GM21390 (cell line): ENCODE data around the gene RELN.
"Not testable (repeated sequence)": the region's sequence is repeated elsewhere in the genome, so short reads cannot be mapped to it uniquely, and the experiment has no call there.

Experiments used
- ATAC-seq: cut with Tn5 transposase; IDR thresholded peaks from one replicate; pipeline ENCODE4 v1.9.1; 2021; ENCODE audit not compliant: unreplicated experiment

Gene RELN

DNA sequence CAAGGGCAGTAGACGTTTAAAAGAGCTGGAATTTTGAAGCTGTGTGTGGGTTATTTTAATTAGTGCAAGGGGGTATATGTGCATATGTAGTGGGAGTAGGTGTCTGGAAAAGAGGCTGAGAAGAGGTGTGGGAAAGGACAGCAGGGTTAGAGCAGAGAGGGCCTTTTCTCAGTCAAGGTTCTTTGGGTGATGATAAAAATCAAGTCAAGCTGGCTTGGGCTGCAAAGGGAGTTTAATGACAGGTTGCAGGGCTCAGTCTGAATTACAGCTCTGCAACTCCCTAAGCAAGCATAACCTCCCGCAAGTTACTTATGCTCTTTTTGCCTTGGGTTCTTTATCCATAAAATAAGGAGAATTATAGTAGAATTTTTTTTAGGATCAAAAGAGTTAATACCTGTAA is 83.5 kb downstream of the RELN start:
- ATAC-seq: no peak

DNA sequence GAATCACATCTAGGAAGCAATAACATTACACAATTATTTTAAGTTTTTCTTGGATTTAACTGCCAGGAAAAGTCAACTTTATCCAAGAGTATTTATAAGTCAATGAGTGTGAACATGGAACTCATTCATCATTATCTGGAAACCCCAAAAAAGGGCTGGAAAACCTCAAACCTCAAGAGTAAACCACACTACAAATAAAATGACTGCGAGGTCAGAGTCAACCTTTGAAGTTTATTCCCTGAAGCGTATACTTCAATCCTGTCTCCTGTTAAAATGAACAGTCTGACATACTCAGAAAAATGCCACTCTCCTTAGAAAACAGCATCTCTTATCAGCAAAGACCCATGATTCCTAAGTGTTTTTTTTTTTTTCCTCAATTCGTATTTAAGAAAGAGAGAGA is 86.5 kb downstream of the RELN start:
- ATAC-seq: no peak

GRCh38 chr7:103896826-103897225 is 92.6 kb downstream of the RELN start:
- ATAC-seq: not testable (repeated sequence)

GRCh38 chr7:103894656-103895596 is 94.5 kb downstream of the RELN start:
- no peak for ATAC-seq

GRCh38 chr7:103893350-103893749 is 96.1 kb downstream of the RELN start:
- ATAC-seq: no peak

DNA sequence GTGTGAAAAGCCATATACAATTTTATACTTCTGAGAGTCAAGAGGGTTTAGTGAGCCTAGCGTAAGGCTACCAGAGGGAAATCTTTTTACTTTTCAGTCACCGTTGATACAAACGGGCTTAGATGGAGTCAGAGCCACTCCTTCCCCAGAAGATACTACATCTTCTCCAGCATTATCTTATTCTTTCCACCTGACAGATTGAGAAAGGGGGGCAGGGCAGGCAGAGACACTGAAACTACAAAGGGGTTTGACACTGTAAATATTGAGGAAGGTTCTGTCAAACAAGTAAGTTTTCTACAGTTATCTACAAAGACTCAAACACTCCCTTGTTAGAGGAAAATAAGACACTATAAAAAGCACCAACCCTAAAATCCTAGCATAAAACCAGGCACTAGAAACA is 100.0 kb downstream of the RELN start:
- no peak for ATAC-seq

DNA sequence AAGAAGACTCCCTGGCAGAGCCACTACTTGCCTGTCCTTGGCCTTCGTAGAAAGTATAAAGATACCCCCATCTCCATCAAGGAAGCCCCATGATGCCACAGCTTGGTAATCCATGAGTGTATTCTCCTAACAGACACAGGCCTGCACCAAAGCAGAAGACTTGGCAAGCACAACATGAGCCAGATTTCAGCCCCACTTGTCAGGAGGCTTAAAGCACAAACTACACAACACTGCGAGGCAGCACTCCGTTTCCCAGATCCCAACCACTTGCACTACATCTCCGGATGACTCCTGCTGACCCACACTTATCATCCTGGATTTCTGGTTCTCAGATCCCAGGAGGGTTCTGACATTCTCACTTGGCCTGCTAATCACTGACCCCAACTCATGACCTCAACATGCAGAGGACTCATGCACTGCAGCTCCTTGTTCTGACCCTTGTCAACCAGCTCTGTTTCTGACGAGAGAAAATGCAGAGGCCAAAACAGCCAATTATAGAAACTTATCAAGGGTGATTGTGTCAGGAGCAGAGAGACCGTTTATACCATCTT is 100.8 kb downstream of the RELN start:
- ATAC-seq: no peak

GRCh38 chr7:103887853-103888602 is 101.4 kb downstream of the RELN start:
- ATAC-seq: no peak

DNA sequence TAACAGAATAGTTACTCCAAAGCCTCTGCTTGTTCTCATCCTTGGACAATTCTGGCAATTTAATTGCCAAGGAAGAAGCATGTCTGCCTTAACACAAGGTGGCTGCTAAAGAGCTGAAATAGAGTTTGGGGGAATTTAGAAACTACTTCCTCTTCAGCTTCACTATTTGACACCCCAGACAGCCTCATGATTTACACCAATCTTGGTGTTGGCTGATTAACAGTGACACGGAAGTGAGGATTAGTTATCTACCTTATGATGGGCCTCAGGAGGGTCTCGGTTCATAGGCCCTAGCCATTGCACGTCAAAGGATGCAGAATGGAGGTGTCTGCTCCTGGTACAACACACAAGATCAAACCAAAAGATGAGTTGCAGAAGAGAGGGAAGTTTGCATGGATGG is 102.4 kb downstream of the RELN start:
- no peak for ATAC-seq

- no peak for ATAC-seq
These were observed 109.4 kb downstream of the RELN start for GRCh38 chr7:103879928-103880600.

- no peak for ATAC-seq
These were observed 110.0 kb downstream of the RELN start for GRCh38 chr7:103879411-103879810.

GRCh38 chr7:103877565-103877964 is 111.9 kb downstream of the RELN start:
- ATAC-seq: no peak

GRCh38 chr7:103875718-103876117 is 113.7 kb downstream of the RELN start:
- no peak for ATAC-seq

- ATAC-seq: no peak
These were observed 118.0 kb downstream of the RELN start for GRCh38 chr7:103871473-103871872.

GRCh38 chr7:103870664-103871063 is 118.8 kb downstream of the RELN start:
- no peak for ATAC-seq

DNA sequence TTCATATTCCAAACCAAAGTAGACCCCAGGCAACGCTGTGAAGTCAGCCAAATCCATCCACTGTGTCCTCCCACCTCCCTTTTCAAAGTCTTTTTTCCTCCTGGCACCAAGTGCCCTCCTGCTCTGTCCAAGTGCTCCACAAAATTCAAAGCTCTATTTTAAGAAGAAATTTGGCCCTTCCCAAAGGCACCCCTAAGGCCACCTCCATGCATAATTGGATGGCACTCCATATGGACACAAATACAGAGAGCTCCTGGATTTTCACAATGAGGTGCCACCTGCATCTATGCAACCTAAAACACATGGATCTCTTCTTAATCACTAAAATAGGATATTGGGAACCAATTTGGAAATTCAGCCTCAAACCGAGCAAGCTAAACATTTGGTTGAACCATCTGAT is 121.6 kb downstream of the RELN start:
- no peak for ATAC-seq

GRCh38 chr7:103866919-103867318 is 122.5 kb downstream of the RELN start:
- no peak for ATAC-seq

GRCh38 chr7:103865442-103865841 is 124.0 kb downstream of the RELN start:
- no peak for ATAC-seq

DNA sequence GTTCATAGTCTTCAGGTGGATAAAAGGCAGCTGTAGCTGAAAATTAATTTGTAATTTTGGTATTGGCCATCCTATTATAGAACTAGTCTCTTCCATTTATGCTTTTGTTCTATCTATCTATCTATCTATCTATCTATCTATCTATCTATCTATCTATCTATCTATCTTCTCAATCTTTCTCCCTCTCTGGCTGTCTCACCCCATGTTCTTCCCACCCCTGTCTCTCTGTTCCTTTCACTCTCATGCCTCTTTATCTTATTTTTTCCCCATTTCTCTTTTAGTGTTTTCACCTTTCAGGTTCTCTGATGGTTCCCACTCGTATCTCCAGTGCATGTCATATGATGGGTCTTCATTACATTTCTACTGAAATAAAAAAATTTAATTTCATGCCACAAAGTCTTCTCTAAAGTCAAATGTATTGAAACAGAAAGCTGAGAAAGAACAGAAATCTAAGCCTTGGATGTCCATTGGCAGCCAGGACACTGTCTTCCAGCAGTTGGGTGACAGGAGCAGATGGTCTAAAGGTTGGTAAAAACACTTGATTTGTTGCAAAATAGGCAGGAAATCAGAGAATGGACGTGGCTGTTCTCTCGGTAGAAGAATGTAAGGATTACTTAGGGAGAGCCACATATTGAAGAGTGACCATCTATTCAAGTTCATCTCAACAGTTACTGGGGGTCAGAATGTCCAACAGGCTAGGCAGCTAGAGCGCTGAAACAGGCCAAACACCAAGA is 127.0 kb downstream of the RELN start:
- ATAC-seq: no peak

- no peak for ATAC-seq
These were observed 129.7 kb downstream of the RELN start for GRCh38 chr7:103859709-103860108.

- ATAC-seq: no peak
These were observed 132.0 kb downstream of the RELN start for GRCh38 chr7:103857435-103857834.
